ENCODE results near the gene KDM8.

KDM8 gene

GRCh38 chr16:27208081-27208680 lies 4.9 kb downstream of the KDM8 start:
- TF ChIP-seq POLR2AphosphoS5 (IDR thresholded peaks at IDR 0.05; ENCODE audit: borderline replicate concordance, low read depth, low read length): no peak
- no peak for TF ChIP-seq EZH2 (IDR thresholded peaks at IDR 0.05)
- TF ChIP-seq FOXP2 (optimal IDR thresholded peaks at IDR 0.05; ENCODE audit: control extremely low read depth, extremely low read length, insufficient read depth): no peak
- Histone ChIP-seq H3K36me3 (ENCODE audit: insufficient read depth, low read length) (no peaks in the 10 kb centered on the region; the same call in 1 of the 2 replicates), H3K9me3 (ENCODE audit: low read depth, low read length) (no peaks in the 10 kb centered on the region)

GRCh38 chr16:27208796-27209195 lies 5.5 kb downstream of the KDM8 start:
- no peak overlapping the region for H3K4me3 ChIP-seq
- no peaks in the 10 kb centered on the region; the same call in 1 of the 2 replicates for H3K36me3 ChIP-seq (ENCODE audit: insufficient read depth, low read length)
- H3K9ac ChIP-seq (ENCODE audit: insufficient read length): no peak overlapping the region
- no peak for TF ChIP-seq POLR2AphosphoS5 (IDR thresholded peaks at IDR 0.05; ENCODE audit: borderline replicate concordance, low read depth, low read length)
- no peak for TF ChIP-seq EZH2 (IDR thresholded peaks at IDR 0.05)
- DNase-seq (ENCODE audit: low read depth, low spot score): no peak
- H3K9me3 ChIP-seq (ENCODE audit: low read depth, low read length): no peaks in the 10 kb centered on the region
- no peak overlapping the region for H3K27ac ChIP-seq

More at GRCh38 chr16:27208081-27208680, 4.9 kb downstream of the KDM8 start:
- H3K9ac ChIP-seq (ENCODE audit: insufficient read length): no peak overlapping the region
- no peak overlapping the region for H3K4me3 ChIP-seq
- DNase-seq (ENCODE audit: low read depth, low spot score): no peak
- no peak overlapping the region for H3K27ac ChIP-seq

DNA sequence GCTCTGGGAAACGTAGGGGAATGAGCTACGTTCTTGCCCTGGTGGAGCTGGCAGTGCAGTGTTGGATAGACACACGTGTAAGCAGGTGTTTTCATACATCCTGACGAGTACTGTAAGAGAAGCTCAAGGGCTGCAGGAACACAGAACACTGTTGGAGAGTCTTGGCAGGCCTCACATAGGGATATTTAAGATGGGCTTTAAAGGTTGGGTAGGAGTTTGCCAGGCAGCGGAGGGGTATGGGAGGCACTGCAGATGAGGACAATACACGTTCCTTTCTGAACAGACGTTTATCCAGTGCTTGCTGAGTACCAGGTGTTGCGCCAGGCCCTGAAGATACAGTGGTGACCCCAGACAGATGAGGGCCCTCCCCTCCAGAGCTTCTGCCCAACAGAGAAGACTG lies 6.3 kb downstream of the KDM8 start:
- DNase-seq (ENCODE audit: low read depth, low spot score): no peak
- no peak overlapping the region for H3K27ac ChIP-seq
- H3K9ac ChIP-seq (ENCODE audit: insufficient read length): no peak overlapping the region
- TF ChIP-seq EZH2 (IDR thresholded peaks at IDR 0.05) (no peak), POLR2AphosphoS5 (IDR thresholded peaks at IDR 0.05; ENCODE audit: borderline replicate concordance, low read depth, low read length) (no peak), FOXP2 (optimal IDR thresholded peaks at IDR 0.05; ENCODE audit: control extremely low read depth, extremely low read length, insufficient read depth) (no peak)
- H3K9me3 ChIP-seq (ENCODE audit: low read depth, low read length): no peaks in the 10 kb centered on the region
- no peaks in the 10 kb centered on the region; the same call in 1 of the 2 replicates for H3K36me3 ChIP-seq (ENCODE audit: insufficient read depth, low read length)
- H3K4me3 ChIP-seq: no peak overlapping the region

DNA sequence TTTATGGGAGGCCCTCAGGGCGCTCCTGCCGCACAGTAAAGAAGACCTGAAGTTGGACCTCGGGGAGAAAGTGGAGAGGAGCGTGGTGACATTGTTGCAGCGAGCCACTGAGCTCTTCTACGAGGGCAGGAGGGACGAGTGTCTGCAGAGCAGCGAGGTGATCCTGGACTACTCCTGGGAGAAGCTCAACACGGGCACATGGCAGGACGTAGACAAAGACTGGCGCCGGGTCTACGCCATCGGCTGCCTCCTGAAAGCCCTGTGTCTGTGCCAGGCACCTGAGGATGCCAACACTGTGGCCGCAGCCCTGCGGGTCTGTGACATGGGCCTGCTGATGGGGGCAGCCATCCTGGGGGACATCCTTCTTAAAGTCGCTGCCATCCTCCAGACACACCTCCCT lies 6.8 kb downstream of the KDM8 start:
- no peak overlapping the region for H3K27ac ChIP-seq
- no peaks in the 10 kb centered on the region for H3K9me3 ChIP-seq (ENCODE audit: low read depth, low read length)
- no peak overlapping the region for H3K9ac ChIP-seq (ENCODE audit: insufficient read length)
- TF ChIP-seq EZH2 (IDR thresholded peaks at IDR 0.05) (no peak), POLR2AphosphoS5 (IDR thresholded peaks at IDR 0.05; ENCODE audit: borderline replicate concordance, low read depth, low read length) (no peak), FOXP2 (optimal IDR thresholded peaks at IDR 0.05; ENCODE audit: control extremely low read depth, extremely low read length, insufficient read depth) (no peak)
- no peak overlapping the region for H3K4me3 ChIP-seq
- H3K36me3 ChIP-seq (ENCODE audit: insufficient read depth, low read length): no peaks in the 10 kb centered on the region; the same call in 1 of the 2 replicates
- no peak for DNase-seq (ENCODE audit: low read depth, low spot score)

DNA sequence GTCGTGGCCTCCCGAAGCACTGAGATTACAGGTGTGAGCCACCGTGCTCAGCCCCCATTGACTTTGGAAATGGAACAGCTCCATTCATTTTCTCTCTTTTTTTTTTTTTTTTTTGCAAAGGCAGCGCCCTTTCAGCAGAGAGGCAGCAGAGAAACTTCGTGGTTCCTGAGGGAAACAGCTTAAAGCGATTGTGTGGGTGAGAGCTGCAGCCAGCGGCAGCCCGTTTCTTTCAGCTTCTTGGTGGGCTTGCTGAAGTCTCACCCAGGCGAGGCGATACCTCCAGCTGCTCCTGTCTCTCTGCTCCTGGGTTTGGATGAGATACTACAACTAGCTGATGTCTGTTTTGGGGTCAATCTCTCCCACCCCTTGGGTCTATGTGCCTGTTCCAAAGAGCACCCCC lies 7.7 kb downstream of the KDM8 start:
- Histone ChIP-seq H3K9ac (ENCODE audit: insufficient read length) (no peak overlapping the region), H3K4me3 (no peak overlapping the region), H3K36me3 (ENCODE audit: insufficient read depth, low read length) (no peaks in the 10 kb centered on the region; the same call in 1 of the 2 replicates), H3K9me3 (ENCODE audit: low read depth, low read length) (no peaks in the 10 kb centered on the region), H3K27ac (no peak overlapping the region)
- TF ChIP-seq FOXP2 (optimal IDR thresholded peaks at IDR 0.05; ENCODE audit: control extremely low read depth, extremely low read length, insufficient read depth): no peak
- TF ChIP-seq EZH2 (IDR thresholded peaks at IDR 0.05): no peak
- DNase-seq (ENCODE audit: low read depth, low spot score): no peak

- no peak overlapping the region for H3K27ac ChIP-seq
- TF ChIP-seq FOXP2 (optimal IDR thresholded peaks at IDR 0.05; ENCODE audit: control extremely low read depth, extremely low read length, insufficient read depth) (no peak), POLR2AphosphoS5 (IDR thresholded peaks at IDR 0.05; ENCODE audit: borderline replicate concordance, low read depth, low read length) (no peak)
- no peaks in the 10 kb centered on the region for H3K9me3 ChIP-seq (ENCODE audit: low read depth, low read length)
- H3K36me3 ChIP-seq (ENCODE audit: insufficient read depth, low read length): no peaks in the 10 kb centered on the region; the same call in 1 of the 2 replicates
- H3K9ac ChIP-seq (ENCODE audit: insufficient read length): no peak overlapping the region
- no peak overlapping the region for H3K4me3 ChIP-seq
- DNase-seq (ENCODE audit: low read depth, low spot score): no peak
Measured at GRCh38 chr16:27214084-27214961, 11.0 kb downstream of the KDM8 start.

GRCh38 chr16:27215660-27216059 lies 12.3 kb downstream of the KDM8 start:
- no peak overlapping the region for H3K9ac ChIP-seq (ENCODE audit: insufficient read length)
- H3K36me3 ChIP-seq (ENCODE audit: insufficient read depth, low read length): no peaks in the 10 kb centered on the region; the same call in 1 of the 2 replicates
- H3K4me3 ChIP-seq: no peak overlapping the region
- no peak for DNase-seq (ENCODE audit: low read depth, low spot score)
- no peak overlapping the region for H3K27ac ChIP-seq
- H3K9me3 ChIP-seq (ENCODE audit: low read depth, low read length): no peaks in the 10 kb centered on the region
- TF ChIP-seq EZH2 (IDR thresholded peaks at IDR 0.05) (no peak), POLR2AphosphoS5 (IDR thresholded peaks at IDR 0.05; ENCODE audit: borderline replicate concordance, low read depth, low read length) (no peak), FOXP2 (optimal IDR thresholded peaks at IDR 0.05; ENCODE audit: control extremely low read depth, extremely low read length, insufficient read depth) (no peak)

- no peak overlapping the region for H3K4me3 ChIP-seq
Measured at GRCh38 chr16:27216297-27216885, 13.1 kb downstream of the KDM8 start.

More at GRCh38 chr16:27216297-27216885, 13.1 kb downstream of the KDM8 start:
- Histone ChIP-seq H3K9me3 (ENCODE audit: low read depth, low read length) (no peaks in the 10 kb centered on the region), H3K27ac (no peak overlapping the region), H3K9ac (ENCODE audit: insufficient read length) (no peak overlapping the region), H3K36me3 (ENCODE audit: insufficient read depth, low read length) (no peaks in the 10 kb centered on the region)
- TF ChIP-seq EZH2 (IDR thresholded peaks at IDR 0.05) (no peak), POLR2AphosphoS5 (IDR thresholded peaks at IDR 0.05; ENCODE audit: borderline replicate concordance, low read depth, low read length) (no peak), FOXP2 (optimal IDR thresholded peaks at IDR 0.05; ENCODE audit: control extremely low read depth, extremely low read length, insufficient read depth) (no peak)
- no peak for DNase-seq (ENCODE audit: low read depth, low spot score)
